ENCODE measurements around the gene ITGBL1.

Gene ITGBL1

DNA sequence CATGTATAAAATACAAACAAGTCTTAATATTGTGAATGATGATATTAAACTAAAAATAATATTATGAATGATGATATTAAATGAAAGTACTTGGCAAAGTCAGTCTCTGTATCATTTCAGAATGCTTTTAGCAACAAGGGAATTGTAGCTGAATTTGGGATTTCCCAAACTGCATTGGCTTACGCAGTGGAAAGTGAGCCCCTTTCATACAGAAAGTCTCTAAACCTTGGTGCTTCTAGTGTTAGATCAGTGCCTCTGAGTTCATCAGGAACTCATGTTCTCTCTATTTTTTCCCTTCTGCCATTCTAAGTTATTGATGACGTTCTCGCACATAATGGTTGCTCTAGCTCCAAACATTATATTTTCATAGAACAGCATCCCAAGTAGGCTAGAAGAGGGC is 300.0 kb downstream of the ITGBL1 start:
- Histone ChIP-seq H3K9me3 (ENCODE audit: control insufficient read depth, low read length) (no peaks in the 10 kb centered on the region), H3K4me1 (ENCODE audit: control insufficient read depth, insufficient read depth, low read length) (no peaks in the 10 kb centered on the region), H3K27me3 (ENCODE audit: control insufficient read depth, insufficient read depth, low read length) (no peaks in the 10 kb centered on the region), H3K4me3 (ENCODE audit: low read length) (no peak overlapping the region), H3K9ac (ENCODE audit: low read length) (no peak overlapping the region), H3K36me3 (ENCODE audit: control insufficient read depth, insufficient read depth, low read length) (no peaks in the 10 kb centered on the region)

DNA sequence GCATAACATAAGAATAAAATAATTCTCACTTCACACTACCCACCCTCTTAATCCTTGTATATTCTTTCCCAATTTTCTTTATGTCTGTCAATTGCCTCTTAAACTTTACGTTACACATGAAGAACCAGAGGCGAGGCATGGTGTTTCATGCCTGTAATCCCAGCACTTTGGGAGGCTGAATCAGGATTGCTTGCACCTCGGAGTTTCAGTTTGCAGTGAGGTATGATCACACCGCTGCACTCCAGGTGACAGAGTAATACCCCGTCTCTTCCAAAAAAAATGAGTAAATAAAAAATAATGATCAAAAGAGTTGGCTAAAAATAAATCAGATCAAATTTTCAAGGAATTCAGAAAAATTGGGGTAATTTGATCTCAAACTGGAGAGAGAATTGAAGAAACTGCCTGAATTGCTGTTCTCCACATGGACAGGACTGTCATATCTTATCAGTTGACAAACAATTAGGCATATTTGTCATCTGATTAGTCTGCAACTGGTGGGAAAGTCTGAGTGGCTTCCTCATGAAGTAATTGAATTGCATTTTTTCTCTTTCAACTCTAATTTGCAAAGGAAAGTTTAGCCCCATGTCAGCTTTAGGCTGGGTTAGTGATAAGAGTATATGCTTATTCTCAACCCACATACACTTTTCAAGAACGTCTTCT is 302.9 kb downstream of the ITGBL1 start:
- Histone ChIP-seq H3K4me1 (ENCODE audit: control insufficient read depth, insufficient read depth, low read length) (no peaks in the 10 kb centered on the region), H3K36me3 (ENCODE audit: control insufficient read depth, insufficient read depth, low read length) (no peaks in the 10 kb centered on the region), H3K27me3 (ENCODE audit: control insufficient read depth, insufficient read depth, low read length) (no peaks in the 10 kb centered on the region), H3K4me3 (ENCODE audit: low read length) (no peak overlapping the region), H3K9me3 (ENCODE audit: control insufficient read depth, low read length) (no peaks in the 10 kb centered on the region), H3K9ac (ENCODE audit: low read length) (no peak overlapping the region)

- Histone ChIP-seq H3K4me1 (ENCODE audit: control insufficient read depth, insufficient read depth, low read length) (no peaks in the 10 kb centered on the region), H3K9ac (ENCODE audit: low read length) (no peak overlapping the region), H3K36me3 (ENCODE audit: control insufficient read depth, insufficient read depth, low read length) (no peaks in the 10 kb centered on the region), H3K27me3 (ENCODE audit: control insufficient read depth, insufficient read depth, low read length) (no peaks in the 10 kb centered on the region), H3K9me3 (ENCODE audit: control insufficient read depth, low read length) (no peaks in the 10 kb centered on the region), H3K4me3 (ENCODE audit: low read length) (no peak overlapping the region)
Measured at GRCh38 chr13:101757446-101758039, 305.1 kb downstream of the ITGBL1 start.

DNA sequence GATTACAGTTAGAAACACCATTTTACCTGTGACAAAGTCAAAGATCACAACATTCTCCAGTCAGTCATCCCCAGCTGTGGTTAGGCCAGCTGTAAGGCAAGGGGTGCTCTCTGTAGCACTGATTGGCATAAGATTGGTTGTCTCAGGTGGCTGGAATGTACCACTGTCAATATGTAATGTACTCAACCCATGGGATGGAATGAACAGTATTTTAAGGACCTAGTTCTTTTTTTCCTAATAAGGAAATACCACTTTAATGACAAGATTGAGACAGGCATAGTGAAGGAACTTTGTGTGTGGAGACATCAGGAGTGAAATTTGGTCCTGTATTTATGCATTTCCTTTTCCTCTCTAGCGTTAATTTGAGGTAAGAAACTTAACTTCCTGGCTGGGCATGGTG is 310.7 kb downstream of the ITGBL1 start:
- no peaks in the 10 kb centered on the region for H3K9me3 ChIP-seq (ENCODE audit: control insufficient read depth, low read length)
- no peak overlapping the region for H3K9ac ChIP-seq (ENCODE audit: low read length)
- H3K4me1 ChIP-seq (ENCODE audit: control insufficient read depth, insufficient read depth, low read length): no peaks in the 10 kb centered on the region

More for the DNA sequence above, 310.7 kb downstream of the ITGBL1 start:
- Histone ChIP-seq H3K36me3 (ENCODE audit: control insufficient read depth, insufficient read depth, low read length) (no peaks in the 10 kb centered on the region), H3K4me3 (ENCODE audit: low read length) (no peak overlapping the region), H3K27me3 (ENCODE audit: control insufficient read depth, insufficient read depth, low read length) (no peaks in the 10 kb centered on the region)

All from mucosa of stomach (tissue), 1 donor.